Stimulated activated CD4-positive, alpha-beta T cell treated with anti-CD3 and anti-CD28 coated beads, Interleukin-1b, Interleukin-23, amount 100 ng/mL, for 1 hour (primary cell): ENCODE measurements around the gene GJC1.
"Not testable (repeated sequence)": the region's sequence is repeated elsewhere in the genome, so short reads cannot be mapped to it uniquely, and the experiment has no call there.

Source experiments
- DNase-seq, 2 donors: peaks; one replicate each; pipeline ENCODE4 v3.0.0-alpha.2; 2020; ENCODE audit warnings: low read depth in 2 of 2

Gene GJC1

DNA sequence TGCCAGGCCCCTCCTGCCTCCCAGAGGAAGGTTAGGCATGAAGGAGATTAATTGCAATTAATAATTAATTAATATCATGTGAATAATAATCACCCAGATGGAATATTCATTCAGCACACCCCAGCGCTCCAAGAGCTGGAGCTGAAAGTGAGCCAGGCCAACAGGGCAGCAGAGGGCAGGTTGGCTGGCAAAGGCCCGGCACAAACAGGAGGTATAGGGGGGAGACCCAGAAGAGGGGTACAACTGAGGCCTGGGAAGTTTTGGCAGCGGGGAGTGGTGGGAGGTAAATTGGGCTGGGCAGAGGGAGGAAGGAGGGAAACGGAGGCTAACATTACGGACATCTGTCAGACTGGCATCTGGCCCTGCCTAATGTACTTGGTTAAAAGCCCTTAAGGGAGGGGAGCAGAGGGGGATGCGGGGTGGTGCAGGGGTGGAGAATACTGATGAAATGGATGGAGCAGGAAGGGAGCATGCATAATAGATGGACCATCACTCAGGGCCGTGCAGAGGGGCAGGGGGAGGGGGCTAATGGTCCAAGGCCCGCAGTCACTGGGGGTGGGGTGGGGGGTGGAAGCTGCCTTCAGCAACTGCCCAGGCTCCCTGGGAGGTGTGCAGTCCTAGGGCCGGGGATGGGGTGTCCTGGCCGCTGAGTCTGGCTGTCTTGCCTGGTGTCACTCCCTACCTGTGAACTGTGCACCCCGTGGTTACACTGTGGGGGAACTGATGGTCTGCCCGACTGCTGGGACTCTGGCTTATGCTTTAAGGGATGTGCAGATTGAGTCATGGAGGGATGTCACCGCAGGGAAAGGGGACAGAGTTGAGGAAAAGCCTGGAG lies 69.4 kb downstream of the GJC1 start:
- DNase-seq: no peak

DNA sequence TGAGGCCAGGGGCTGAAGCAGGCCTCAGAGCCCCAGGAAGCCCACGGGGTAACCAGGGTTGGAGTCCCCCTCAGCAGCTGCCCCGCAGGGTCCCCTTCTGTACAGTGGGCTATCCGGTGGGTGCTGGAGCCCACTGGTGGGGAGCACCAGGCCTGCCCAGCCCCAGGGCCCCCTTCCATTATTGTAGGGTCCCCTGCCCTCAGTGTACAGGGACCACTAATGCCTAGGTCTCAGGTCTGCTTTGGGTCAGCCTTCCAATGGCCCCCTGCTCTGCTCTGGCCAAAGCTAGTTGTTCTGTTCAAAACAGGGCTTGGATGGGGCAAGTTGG lies 70.2 kb downstream of the GJC1 start:
- DNase-seq: no peak

DNA sequence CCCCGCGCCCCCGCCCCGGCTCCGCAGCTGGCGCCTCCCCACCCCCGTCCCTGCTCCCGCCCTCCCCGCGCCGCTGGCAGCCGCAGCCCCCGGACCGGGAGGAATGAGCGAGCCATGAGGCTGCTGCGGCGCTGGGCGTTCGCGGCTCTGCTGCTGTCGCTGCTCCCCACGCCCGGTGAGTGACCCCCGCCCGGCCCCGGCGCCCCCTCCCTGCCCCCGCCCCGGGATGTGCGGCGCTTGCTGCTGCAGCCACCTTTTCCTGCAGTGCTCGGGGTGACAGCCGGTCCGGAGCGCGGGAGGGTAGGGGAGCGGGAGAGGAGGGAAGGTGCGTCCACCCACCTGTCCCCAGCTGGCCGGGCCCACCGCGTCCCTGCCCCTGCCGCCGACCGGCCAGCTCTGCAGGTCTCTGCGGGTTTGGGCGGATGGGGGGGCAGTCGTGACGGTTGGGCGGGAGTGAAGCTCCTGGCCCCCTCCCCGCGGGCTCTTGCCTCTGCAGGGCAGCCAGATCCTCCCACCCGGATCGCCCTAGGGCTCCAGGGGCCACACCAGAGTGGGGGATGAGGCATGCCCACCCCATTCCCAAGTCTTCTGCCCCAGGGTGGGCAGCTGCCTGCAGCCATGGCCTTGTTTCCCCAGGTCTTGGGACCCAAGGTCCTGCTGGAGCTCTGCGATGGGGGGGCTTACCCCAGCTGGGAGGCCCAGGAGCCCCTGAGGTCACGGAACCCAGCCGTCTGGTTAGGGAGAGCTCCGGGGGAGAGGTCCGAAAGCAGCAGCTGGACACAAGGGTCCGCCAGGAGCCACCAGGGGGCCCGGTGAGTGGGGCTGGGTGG lies 70.8 kb downstream of the GJC1 start:
- no peak for DNase-seq

DNA sequence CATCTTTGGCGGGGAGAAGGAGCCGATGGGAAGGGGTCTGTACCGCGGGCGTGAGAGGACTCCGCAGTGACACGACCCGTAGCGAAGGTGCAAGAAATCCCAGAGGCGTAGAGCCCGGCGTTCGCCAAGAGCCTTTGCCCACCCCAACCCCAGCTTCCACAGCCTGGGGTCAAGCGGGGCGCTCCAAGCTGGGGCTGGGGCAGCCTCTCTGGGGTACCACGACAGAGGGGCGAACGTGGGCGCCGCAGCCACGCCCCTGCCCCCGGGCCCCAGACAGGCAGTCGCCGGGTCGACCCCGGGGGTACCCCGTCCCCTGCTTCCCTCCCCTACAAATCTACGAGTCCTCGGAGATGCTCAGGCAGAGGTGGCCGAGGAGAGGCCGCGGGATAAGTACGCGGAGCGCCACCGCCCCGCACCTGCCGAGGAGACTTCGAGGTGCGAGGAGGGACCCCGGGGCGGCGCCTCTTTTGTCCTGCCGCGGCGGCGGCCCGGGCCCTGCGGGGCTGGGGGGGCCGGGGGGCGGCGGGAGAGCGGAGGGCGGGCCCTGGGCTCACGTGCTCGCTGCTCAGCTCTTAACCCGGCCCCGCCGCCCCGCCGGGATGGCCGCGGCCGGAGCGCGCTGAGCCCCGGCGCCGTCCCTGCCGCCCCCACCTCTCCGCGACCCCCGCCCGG lies 71.5 kb downstream of the GJC1 start, which contains the start of gene ADAM11:
Gene ADAM11 (plus strand): TSS at position 575 of the 672 bp plus-strand sequence. CDS start 212 bp downstream, outside the sequence.
- no peak for DNase-seq

DNA sequence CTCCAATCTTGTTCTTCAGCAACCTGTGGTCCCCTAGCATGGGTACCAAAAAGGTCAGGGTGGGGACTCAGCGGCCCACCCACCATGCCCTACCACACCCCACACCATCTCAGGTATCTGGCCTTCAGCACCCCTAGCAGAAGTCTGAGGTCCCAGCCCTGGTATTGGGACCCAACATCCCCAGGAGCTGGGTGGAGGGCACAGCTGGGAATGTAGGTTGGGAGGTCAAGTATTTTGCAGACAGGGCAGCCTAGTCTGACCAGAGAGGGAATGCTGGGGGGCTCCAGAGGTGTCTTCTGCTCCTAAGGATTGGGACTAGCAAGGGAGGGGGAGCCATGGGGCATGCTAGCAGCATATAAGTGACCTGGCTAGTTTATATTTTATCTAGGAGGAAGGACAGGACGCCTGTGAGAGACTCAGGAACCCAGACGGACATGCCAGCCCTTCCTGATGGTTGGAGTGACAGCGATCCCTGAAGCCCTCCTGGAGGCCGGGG lies 72.1 kb downstream of the GJC1 start:
- DNase-seq: no peak

DNA sequence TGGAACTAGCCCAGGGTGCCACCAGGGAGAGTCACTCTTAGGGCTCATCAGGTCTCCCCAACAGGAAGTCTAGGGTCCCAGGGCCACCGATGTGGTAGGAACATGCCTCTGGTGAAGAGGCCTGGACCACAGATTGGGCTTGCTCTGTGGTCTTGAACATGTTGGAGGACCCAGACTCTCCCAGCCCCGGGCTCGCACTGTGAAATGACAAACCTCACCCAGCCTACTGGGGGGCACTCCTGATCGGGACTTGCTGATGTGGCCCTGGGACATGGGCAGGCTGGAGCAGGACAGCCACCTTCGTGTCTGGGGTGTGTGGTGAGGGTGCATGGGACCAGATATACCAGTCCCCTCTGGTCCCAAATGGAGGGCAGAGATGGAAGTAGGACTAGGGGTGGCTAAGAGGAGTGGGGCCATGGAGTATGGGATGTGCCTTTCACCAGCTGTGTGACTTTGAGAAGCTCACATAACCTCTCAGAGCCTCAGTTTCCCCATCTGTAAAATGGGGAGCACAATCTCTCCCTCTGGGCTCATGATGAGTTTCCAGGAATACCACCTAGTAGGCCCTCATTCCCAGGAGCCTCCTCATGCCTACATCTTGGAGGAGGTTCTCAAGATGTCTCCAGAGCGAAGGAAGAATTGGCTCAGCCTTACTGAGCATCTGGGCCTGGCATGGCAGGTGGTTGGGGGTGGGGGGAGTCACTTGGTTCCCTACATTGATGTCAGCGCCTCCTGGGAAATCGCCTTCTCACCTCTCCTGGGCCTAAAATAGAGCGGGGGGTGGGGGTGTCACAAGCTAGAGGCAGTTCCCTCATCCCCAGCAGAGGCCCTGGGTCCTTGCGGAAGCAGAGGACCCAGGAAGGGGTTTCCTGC lies 72.8 kb downstream of the GJC1 start:
- DNase-seq: no peak

DNA sequence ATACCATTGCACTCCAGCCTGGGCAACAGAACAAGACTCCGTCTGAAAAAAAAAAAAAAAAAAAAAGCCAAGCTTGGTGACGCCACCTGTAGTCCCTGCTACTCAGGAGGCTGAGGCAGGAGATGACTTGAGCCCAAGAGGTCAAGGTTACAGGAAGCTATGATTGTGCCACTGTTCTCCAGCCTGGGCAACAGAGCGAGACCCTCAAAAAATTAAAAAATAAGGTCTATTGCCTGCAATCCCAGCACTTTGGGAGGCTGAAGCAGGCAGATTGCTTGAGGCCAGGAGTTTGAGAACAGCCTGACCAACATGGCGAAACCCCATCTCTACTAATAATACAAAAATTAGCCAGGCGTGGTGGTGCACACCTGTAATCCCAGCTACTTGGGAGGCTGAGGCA lies 74.9 kb downstream of the GJC1 start:
- not testable (repeated sequence) for DNase-seq

DNA sequence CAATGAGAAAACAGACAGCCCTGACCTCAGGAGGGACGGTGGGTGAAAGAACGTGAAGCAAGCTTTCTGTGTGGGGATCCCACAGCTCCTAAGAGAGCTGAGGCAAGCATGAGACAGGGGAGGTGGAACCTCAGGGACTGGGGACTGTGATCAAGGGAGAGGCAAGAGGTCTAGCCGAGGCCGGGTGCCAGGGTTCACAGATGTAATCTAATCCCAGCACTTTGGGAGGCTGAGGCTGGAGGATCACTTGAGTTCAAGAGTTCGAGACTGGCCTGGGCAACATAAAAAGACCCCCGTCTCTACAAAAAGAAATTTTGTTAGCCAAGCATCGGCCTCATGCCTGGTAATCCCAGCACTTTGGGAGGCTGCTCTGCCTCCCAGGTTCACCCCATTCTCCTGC lies 75.8 kb downstream of the GJC1 start:
- no peak for DNase-seq

DNA sequence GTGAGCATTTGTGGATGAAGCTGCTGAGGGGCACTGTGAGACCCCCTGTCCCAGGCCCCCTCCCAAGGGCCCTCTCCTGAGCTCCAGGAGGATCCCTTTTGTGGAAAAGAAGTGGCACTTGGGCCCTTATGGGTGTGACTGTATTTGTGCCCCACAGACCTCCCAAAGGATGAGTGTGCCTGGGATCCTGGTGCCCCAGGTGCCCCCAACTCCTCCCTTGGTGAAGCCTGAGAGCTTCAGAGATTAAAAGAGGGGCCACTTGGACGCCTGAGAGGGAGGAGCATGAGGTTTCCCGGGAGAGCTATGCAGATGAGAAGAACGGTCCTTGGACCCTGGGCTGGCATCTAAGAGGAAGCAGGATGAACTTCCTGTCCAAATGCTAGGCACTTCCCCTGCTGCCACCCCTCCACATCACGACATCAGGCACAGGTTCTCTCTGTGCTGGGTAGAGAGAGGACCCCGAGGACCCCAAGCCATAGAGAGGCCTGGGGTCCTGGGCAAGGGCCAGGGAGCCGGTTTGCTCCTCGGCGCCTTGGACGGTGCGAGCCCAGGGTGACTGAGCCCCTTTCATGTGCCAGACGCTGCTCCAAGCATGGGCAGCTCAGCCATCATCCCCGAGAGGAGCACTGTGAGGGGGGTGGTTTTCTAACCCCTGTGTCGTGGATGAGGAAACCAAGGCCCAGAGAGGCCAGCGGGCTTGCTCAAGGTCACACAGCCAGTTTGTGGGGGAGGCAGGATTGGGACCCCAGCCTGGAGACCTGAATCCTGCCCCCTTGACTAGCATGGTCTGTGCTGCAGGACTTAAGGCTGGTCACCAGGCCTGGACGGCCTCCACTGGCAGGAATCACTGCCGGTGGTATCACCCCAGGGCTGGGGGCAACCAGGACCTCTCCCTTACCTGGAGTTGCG lies 76.9 kb downstream of the GJC1 start:
- DNase-seq: no peak

DNA sequence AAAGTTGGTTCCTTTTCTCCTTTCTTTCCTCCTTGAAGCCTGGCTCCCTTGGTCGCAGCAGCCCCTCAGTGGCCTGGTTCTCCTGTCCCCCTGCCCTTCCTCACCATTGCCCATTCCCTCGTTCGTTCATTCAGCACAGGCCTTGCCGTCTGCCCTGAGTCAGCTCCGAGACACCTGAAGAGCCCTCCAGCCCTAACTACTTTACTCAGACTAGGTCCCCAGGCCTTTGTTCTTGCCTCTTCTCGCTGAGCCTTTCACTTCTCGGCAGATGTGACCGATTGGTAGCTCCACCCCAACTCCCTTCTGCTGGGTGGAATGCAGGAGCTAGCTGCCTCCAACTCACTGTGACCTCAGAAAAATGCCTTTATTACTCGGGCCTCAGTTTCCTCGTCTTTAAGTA lies 78.3 kb downstream of the GJC1 start:
- DNase-seq: no peak

DNA sequence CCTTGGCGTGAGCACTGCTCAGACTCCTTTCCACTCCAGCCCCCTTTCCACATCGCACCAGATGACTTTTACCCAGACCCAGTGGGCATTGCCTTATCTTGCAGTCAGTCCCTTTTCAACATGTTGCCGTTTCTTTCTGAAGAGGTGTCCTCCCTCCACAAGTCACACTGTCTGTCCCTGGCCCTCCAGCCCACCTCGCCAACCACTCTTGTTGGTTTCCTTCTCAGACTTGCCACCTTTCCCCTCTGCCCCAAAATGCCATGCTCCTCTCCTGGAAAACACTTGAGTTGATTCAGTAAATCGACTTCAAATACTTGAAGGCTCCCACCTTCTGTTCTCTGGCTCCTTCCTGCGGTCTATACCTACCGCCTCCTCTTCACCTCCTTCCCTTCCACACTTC lies 78.8 kb downstream of the GJC1 start:
- no peak for DNase-seq

DNA sequence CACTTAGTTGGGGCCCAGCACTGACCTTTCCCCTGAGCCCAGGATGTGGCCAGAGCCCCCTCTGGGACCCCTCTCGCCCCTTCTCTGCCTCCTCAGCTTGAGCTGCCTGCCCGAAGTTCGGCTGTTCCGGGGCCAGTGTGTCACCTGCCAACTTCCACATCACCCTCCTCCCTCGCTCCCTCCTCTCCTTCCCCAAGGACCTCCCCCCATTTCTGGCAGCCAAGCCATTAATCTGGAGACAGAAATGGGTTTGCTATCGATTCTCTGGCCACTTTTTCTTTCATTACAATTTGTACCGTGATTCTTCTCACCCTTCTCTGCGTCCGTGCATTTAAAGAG lies 80.1 kb downstream of the GJC1 start:
- no peak for DNase-seq

DNA sequence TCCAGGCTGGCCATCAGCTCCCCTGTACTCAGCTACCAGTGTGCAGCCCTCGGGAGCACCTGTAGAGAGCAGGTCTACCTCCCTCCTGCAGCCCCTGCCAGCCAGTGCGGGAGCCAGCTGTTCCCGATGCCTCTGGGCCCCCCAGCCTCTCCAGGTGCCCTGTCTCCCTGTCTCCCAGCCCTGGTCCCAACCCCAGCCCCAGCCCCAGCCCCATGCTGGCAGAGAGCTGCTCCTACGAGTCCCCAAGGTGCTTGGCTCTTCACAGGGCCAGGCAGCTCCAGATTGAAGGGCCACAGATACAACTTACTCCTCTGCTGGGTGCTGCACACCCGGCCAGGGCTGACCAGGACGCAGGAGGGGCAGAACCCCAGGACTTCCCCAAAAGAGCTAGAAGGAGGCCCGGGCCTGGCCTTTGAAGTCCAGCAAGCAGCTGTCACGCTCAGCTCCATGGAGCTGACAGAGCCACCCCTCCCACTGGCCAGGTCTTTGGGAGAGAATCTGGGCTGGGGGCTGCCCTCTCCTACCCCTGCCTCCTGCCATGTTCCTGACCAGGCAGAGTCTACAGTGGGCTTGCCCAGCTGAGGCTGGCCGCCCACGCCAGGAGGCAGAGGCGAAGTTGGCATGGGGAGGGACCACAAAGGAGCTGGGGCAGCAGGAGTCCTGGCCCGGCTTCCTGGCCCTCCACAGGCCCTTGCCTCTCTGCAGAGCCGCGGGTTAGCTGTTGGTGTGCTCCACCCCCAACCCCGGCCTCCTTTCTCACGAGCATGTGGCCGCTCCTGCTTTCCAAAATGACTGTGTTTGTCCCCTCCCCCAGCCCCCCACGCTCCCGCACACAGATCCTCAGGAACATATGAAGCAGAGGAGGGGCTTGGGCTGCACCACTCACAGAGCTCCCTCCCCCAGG lies 80.8 kb downstream of the GJC1 start:
- no peak for DNase-seq
